Measurements from ENCODE around the gene OR10V1.

Gene OR10V1

DNA sequence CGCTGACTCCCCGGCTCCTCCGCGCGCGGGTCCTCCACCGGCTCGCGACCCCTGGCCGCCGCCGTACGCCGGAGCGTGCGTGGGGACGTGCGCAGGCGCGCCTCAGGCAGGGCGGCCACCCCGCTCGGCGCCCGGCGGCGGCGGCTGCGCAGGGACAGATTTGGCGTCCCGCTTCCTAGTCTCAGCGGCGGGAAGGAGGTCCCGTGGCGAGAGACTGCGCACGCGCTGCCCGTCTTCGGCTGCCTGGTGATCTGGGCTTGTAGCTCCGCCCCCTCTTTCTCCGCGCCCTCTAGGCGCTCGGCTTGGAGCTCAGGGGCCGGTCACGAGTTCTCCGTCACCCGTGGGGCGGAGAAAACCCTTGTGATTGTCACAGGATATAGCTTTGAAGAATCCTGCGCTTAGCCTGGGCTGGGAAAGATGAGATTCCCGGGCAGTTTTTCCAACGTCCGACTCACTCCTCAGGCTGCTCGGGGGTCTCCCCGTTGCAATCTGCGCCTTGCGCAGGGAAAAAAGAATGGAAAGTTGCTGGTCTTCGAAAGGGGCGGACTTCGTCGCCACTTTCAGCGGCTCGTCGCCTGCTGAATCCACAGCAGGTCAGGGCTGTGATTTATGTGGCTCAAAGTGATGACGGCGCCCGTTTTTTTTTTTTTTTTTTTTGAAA is 44.6 kb downstream of the OR10V1 start, which contains the start of gene PATL1:
PATL1 (minus strand) TSS at position 88 of the 661 bp plus-strand sequence. CDS start 142 bp downstream, outside the sequence.
- peak; percentile 56 for FAIRE-seq

DNA sequence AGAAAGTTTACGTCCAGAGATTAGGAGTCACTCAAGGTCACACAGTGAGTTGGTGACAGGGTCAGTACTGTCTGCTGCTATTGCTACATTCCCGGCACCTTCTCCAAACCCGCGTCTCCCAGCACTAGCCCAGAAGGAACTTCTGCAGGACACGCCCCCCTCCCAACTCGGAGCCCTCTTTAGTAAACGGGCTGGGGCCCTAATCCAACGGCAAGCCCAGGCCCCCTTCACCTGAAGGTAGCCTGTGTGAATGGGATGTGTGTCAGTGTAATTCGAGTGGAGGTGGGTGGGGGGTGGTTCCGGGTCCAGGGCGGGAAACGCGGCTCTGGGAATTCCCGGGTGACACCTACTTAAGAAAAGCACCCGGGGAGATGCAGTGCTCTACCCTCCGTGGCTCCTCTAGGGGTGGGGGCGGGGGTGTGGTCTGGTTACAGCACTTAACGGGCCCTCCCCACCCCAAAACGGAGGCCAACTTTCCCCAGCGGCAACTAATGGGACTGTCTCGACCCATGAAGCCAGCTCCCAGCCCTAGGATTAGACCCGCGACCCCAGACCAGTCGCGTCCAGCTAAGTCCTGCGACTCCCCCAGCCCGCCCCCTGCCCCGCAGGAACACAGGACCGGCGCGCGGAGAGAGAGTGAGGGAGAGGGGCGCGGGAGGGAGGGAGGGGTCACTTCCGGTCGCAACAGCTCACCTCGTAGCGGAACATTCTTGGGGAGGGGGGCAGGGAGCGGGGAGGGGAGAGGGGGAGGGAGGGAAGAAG is 45.3 kb downstream of the OR10V1 start:
- no peak for FAIRE-seq
- DNase-seq (ENCODE audit: low spot score): peak; percentile 24

More for the DNA sequence above, 44.6 kb downstream of the OR10V1 start, which contains the start of gene PATL1:
- DNase-seq (ENCODE audit: low spot score): peak; percentile 94

DNA sequence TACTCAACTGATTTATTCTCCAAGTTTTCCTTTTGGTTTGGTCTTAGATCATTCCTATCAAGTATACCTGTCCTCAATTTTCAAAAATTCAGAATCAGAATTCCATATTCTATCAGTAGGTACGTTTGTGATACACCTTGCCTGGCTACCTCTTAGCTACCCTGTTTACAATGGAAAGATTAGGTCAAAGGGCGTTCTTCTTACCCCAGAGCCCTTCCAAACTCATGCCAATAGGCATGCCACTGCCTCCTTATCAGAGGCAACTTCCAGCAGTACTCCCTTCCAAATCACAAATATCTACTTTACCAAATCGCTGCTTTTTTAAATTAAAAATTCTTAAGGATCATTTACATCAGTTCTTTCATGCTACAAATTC is 45.8 kb downstream of the OR10V1 start:
- FAIRE-seq (no peak), DNase-seq (ENCODE audit: low spot score) (no peak)

- no peak for FAIRE-seq
- no peak for DNase-seq (ENCODE audit: low spot score)
Observed at GRCh38 chr11:59666969-59667368, 46.7 kb downstream of the OR10V1 start.

Data from RCC 7860 (cell line).